Neutrophil (primary cell): Measurements from ENCODE around the gene FNIP1.

Experiments used
- H3K27ac ChIP-seq: fragments of 200-600 bp; sonication (generic); 2 replicates; pipeline ENCODE4 v1.5.1; 2016; ENCODE audit warnings: mild to moderate bottlenecking, moderate library complexity
- H3K27me3 ChIP-seq: fragments of 200-600 bp; sonication (generic); 2 replicates; pipeline ENCODE4 v1.6.0; 2016; ENCODE audit warnings: mild to moderate bottlenecking
- H3K36me3 ChIP-seq: fragments of 200-600 bp; sonication (generic); 2 replicates; pipeline ENCODE4 v1.5.1; 2017
- H3K4me1 ChIP-seq, 2 experiments: fragments of 200-600 bp in 1 of 2; sonication (generic) in 1 of 2; 1 replicate in 1 of 2; 2 replicates in 1 of 2; pipeline versions ENCODE4 v1.5.1 to v1.6.1; 2013 to 2016; ENCODE audit warnings: low read depth in 1 of 2, low read length in 1 of 2, mild to moderate bottlenecking in 1 of 2, moderate library complexity in 1 of 2; ENCODE audit not compliant: control insufficient read depth in 1 of 2, insufficient read depth in 1 of 2
- H3K4me3 ChIP-seq, 2 experiments: fragments of 200-600 bp in 1 of 2; sonication (generic) in 1 of 2; 1 replicate in 1 of 2; 2 replicates in 1 of 2; pipeline ENCODE4 v1.5.1; 2013 to 2016; ENCODE audit warnings: low read depth in 1 of 2, low read length in 1 of 2, mild to moderate bottlenecking in 1 of 2, moderate library complexity in 1 of 2
- H3K9me3 ChIP-seq: fragments of 200-600 bp; sonication (generic); 2 replicates; pipeline ENCODE4 v1.5.1; 2016
- TF ChIP-seq, protein P1 (sequence below): fragments of 200-600 bp; sonication (generic); IDR thresholded peaks from 2 replicates; pipeline ENCODE4 v1.5.1; 2016; ENCODE audit warnings: antibody characterized with exemption

FNIP1 gene

DNA sequence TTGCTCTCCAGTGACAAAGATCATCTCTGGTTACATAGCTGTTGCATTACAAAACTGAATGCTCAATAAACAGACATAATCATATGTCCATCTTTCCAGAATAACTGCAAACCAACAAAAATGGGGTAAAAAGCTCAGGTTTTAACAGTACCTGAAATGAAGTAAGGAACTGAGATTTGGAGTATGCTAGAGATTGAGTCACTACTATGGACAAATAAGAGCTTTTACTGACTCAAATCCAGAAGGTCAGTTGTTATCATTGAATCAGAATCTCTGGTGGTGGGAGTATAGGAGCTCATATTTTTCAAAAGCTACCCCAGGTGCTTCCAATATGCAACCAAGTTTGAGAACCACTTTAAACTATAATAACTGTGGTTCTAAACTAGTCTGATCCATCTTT lies 157.7 kb downstream of the FNIP1 start:
- TF ChIP-seq, protein P1, sequence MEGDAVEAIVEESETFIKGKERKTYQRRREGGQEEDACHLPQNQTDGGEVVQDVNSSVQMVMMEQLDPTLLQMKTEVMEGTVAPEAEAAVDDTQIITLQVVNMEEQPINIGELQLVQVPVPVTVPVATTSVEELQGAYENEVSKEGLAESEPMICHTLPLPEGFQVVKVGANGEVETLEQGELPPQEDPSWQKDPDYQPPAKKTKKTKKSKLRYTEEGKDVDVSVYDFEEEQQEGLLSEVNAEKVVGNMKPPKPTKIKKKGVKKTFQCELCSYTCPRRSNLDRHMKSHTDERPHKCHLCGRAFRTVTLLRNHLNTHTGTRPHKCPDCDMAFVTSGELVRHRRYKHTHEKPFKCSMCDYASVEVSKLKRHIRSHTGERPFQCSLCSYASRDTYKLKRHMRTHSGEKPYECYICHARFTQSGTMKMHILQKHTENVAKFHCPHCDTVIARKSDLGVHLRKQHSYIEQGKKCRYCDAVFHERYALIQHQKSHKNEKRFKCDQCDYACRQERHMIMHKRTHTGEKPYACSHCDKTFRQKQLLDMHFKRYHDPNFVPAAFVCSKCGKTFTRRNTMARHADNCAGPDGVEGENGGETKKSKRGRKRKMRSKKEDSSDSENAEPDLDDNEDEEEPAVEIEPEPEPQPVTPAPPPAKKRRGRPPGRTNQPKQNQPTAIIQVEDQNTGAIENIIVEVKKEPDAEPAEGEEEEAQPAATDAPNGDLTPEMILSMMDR: no peak
- Histone ChIP-seq H3K27me3 (no peaks in the 10 kb centered on the region), H3K4me1 (peaks cover 76 to 78% of the 10 kb centered on the region in 2 experiments), H3K27ac (peak overlapping the region; percentile 100), H3K9me3 (no peaks in the 10 kb centered on the region), H3K4me3 (no peak overlapping the region), H3K36me3 (peaks cover under 1% of the 10 kb centered on the region)

DNA sequence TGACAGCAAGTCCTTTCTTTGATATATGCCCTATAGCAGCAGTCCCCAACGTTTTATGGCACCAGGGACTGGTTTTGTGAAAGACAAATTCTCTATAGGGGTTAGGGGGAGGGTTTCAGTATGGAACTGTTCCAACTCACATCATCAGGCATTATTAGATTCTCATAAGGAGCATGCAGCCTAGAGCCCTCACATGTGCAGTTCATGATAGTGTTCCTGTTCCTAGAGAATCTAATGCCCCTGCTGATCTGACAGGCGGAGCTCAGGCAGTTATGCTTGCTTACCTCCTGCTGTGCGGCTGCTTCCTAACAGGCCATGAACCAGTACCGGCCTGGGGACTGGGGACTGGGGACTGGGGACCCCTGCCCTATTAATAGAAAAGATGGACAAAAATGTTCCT lies 159.1 kb downstream of the FNIP1 start:
- H3K27me3 ChIP-seq: no peaks in the 10 kb centered on the region
- TF ChIP-seq, protein P1: no peak
- H3K9me3 ChIP-seq: no peaks in the 10 kb centered on the region
- H3K4me1 ChIP-seq: peaks cover 84 to 88% of the 10 kb centered on the region in 2 experiments
- no peaks in the 10 kb centered on the region for H3K36me3 ChIP-seq
- peak overlapping the region; percentile 100 for H3K27ac ChIP-seq
- peak overlapping the region in 1 of 2 experiments; percentile 73 for H3K4me3 ChIP-seq

DNA sequence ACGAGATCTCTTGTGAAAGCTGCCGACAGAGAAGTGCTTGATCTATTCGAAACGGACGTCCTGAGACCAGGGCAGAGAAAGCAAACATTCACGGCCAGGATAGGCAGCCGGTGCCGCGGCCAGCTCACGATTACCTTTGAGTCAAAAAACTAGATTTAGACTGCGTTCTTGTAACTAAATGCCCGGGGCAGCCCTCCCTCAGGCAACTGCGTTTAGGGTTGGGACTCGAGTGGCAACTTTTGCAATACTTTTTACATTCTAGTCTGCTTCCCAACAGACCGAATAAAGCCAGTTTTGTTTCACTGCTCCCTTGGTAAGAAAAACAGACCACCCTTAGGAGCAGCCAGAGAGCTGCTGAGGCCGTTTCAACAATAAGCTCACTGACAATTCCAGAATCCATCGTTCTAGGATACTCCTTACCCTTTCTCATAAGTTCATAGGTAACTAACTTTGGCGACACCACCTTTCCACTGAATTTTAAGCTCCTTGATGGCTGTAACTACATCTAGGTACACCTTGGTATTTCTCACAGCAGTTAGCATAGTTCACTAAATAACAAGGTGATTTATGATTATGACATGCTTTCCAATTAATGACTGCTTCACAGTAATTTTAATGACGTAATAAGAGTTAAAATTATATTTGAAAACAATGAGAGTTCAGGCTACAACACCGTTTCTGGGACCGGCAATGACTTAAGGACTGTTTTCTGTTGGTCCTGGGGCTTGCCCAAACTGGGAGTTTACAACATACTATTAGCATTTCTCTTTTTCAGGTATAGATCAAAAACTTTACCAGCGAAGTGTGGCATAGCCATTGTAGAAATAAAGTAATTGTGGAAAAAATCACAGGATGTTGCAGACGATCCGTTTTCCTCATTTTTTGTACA lies 160.9 kb downstream of the FNIP1 start:
- H3K4me3 ChIP-seq: peak overlapping the region; percentile 73 to 75
- peaks cover 85 to 87% of the 10 kb centered on the region in 2 experiments for H3K4me1 ChIP-seq
- H3K27me3 ChIP-seq: no peaks in the 10 kb centered on the region
- no peaks in the 10 kb centered on the region for H3K36me3 ChIP-seq
- TF ChIP-seq, protein P1: no peak
- H3K27ac ChIP-seq: peak overlapping the region; percentile 100
- no peaks in the 10 kb centered on the region for H3K9me3 ChIP-seq

DNA sequence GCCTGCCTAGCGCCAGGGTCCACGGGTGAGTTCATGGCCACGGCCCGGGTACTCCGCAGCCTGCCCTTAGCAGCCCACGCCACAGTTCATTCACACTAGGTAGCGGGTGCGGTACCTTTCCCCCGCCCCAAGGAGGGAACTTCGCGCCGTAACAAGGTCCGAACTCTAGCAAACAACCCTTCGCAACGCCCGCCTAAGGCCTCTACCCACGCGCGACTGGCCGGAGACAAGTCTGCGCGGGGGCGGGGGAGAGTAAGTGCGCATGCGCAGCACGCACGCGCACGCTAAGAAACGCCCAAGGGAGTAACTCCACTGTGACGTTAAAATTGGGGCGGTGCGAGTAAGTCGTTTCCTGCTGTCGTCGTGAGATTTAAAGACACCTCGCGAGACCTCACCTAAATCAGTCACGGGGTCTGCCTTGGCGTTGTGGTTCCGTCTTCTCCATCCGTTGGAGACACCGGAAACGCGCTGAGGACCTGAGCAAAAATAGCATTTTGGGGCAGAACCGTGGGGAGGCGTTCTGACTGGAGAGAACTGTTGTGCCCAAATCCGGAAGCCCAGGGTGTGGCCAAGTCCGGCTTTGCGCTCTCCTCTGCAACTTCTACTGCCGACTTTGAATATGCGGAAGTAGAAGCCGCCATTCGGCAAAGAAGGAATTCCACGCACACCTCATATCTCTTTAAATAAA lies 161.7 kb downstream of the FNIP1 start, which contains the start of gene RAPGEF6:
RAPGEF6 (minus strand) TSS at position 234 of the 688 bp plus-strand sequence; CDS start at position 35, 199 bp downstream.
- Histone ChIP-seq H3K4me3 (peak within 1 kb of the TSS; percentile 73 to 75), H3K27me3 (no peaks in the 10 kb centered on the region), H3K4me1 (peaks cover 85 to 87% of the 10 kb centered on the region in 2 experiments), H3K9me3 (no peaks in the 10 kb centered on the region), H3K36me3 (no peaks in the 10 kb centered on the region), H3K27ac (peak within 1 kb of the TSS; percentile 100)
- TF ChIP-seq, protein P1: peak; percentile 79

DNA sequence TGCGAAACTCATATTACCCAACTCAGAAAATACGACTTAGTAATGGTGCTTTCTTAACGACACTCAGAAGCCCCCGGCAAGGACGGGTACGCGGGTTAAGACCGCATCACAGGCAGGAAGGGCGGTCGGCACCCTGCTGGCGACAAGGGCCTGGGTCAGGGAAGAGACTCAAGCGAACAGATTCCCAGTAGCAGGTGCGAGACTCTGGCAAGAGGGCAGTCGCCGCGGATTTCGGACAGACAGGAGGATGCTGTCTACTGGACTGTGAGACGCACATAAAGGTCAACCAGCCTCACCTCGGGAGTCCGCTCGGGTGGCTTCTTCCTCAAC lies 162.2 kb downstream of the FNIP1 start:
- H3K4me1 ChIP-seq: peaks cover 85 to 86% of the 10 kb centered on the region in 2 experiments
- no peaks in the 10 kb centered on the region for H3K27me3 ChIP-seq
- peak overlapping the region; percentile 100 for H3K27ac ChIP-seq
- H3K9me3 ChIP-seq: no peaks in the 10 kb centered on the region
- TF ChIP-seq, protein P1: no peak
- no peaks in the 10 kb centered on the region for H3K36me3 ChIP-seq
- H3K4me3 ChIP-seq: peak overlapping the region; percentile 73 to 75
